DND-41 (cell line): Measurements from ENCODE around the gene SPNS3.

Source experiments
- ATAC-seq: fragments of 200-7000 bp; cut with Tn5 transposase; 3 replicates; pipeline ENCODE4 v1.9.1; 2021; ENCODE audit warnings: low read depth; ENCODE audit not compliant: insufficient read depth
- DNase-seq: peaks from one replicate; pipeline ENCODE4 v3.0.0-alpha.2; 2020
- H2AFZ ChIP-seq: 2 replicates; pipeline ENCODE4 v1.6.0; 2012; ENCODE audit warnings: low read depth, low read length
- H3K27ac ChIP-seq: 2 replicates; pipeline ENCODE4 v1.5.1; 2012; ENCODE audit warnings: low read length, inconsistent platforms
- H3K27me3 ChIP-seq: fragments of 200-600 bp; sonication (generic); 2 replicates; pipeline ENCODE4 v1.6.0; 2012; ENCODE audit warnings: low read length, mild to moderate bottlenecking, inconsistent platforms; ENCODE audit not compliant: insufficient read depth, poor library complexity
- H3K36me3 ChIP-seq: 2 replicates; pipeline ENCODE4 v1.5.1; 2012; ENCODE audit warnings: low read length, inconsistent platforms; ENCODE audit not compliant: insufficient read depth
- H3K4me1 ChIP-seq: 2 replicates; pipeline ENCODE4 v1.5.1; 2012; ENCODE audit warnings: mild to moderate bottlenecking, low read length; ENCODE audit not compliant: insufficient read depth
- H3K4me2 ChIP-seq: 2 replicates; pipeline ENCODE4 v1.6.0; 2012; ENCODE audit warnings: mild to moderate bottlenecking, moderate library complexity, low read length, inconsistent platforms; ENCODE audit not compliant: insufficient read depth
- H3K4me3 ChIP-seq, 2 experiments: fragments of 200-600 bp in 1 of 2; shearing (Covaris generic) in 1 of 2; 2 replicates each; pipeline ENCODE4 v1.5.1; 2012 to 2016; ENCODE audit warnings: inconsistent platforms in 2 of 2, low read length in 2 of 2, mild to moderate bottlenecking in 2 of 2, low read depth in 1 of 2, moderate library complexity in 1 of 2
- H3K79me2 ChIP-seq: 2 replicates; pipeline ENCODE4 v1.6.0; 2012; ENCODE audit warnings: low read length, inconsistent platforms; ENCODE audit not compliant: insufficient read depth
- H3K9ac ChIP-seq: 2 replicates; pipeline ENCODE4 v1.6.0; 2012; ENCODE audit warnings: low read depth, mild to moderate bottlenecking, inconsistent platforms, low read length, moderate library complexity
- H3K9me3 ChIP-seq: 2 replicates; pipeline ENCODE4 v1.5.1; 2012; ENCODE audit warnings: low read length, moderate library complexity, mild to moderate bottlenecking, inconsistent platforms; ENCODE audit not compliant: insufficient read depth, severe bottlenecking
- H4K20me1 ChIP-seq: 2 replicates; pipeline ENCODE4 v1.6.0; 2012; ENCODE audit warnings: low read length; ENCODE audit not compliant: insufficient read depth
- EZH2 ChIP-seq: IDR thresholded peaks from 3 replicates; pipeline ENCODE4 v1.6.1; 2012; ENCODE audit warnings: borderline replicate concordance, low read depth, mild to moderate bottlenecking, moderate library complexity, low read length, inconsistent platforms; ENCODE audit not compliant: severe bottlenecking
- TF ChIP-seq, protein P1 (sequence below): IDR thresholded peaks from 2 replicates; pipeline ENCODE4 v1.5.1; 2012; ENCODE audit warnings: borderline replicate concordance, low read length, moderate library complexity, mild to moderate bottlenecking; ENCODE audit not compliant: poor library complexity, severe bottlenecking; ENCODE audit errors: extremely low read depth

SPNS3 gene

GRCh38 chr17:4480929-4481898 is 47.5 kb downstream of the SPNS3 start:
- Histone ChIP-seq H3K27ac (peak overlapping the region; percentile 94), H3K9ac (peak overlapping the region; percentile 51), H2AFZ (peak overlapping the region; percentile 74), H3K4me3 (peak overlapping the region in 1 of 2 experiments; percentile 37; a peak in 2 of 4 replicates), H3K36me3 (no peaks in the 10 kb centered on the region; the same call in 1 of the 2 replicates), H3K9me3 (no peaks in the 10 kb centered on the region), H3K4me1 (peaks cover 27% of the 10 kb centered on the region), H3K27me3 (no peaks in the 10 kb centered on the region), H3K4me2 (peak overlapping the region; percentile 55), H3K79me2 (no peaks in the 10 kb centered on the region), H4K20me1 (no peaks in the 10 kb centered on the region)
- DNase-seq (peak; percentile 89), ATAC-seq (peak; percentile 91)
- TF ChIP-seq, protein P1, sequence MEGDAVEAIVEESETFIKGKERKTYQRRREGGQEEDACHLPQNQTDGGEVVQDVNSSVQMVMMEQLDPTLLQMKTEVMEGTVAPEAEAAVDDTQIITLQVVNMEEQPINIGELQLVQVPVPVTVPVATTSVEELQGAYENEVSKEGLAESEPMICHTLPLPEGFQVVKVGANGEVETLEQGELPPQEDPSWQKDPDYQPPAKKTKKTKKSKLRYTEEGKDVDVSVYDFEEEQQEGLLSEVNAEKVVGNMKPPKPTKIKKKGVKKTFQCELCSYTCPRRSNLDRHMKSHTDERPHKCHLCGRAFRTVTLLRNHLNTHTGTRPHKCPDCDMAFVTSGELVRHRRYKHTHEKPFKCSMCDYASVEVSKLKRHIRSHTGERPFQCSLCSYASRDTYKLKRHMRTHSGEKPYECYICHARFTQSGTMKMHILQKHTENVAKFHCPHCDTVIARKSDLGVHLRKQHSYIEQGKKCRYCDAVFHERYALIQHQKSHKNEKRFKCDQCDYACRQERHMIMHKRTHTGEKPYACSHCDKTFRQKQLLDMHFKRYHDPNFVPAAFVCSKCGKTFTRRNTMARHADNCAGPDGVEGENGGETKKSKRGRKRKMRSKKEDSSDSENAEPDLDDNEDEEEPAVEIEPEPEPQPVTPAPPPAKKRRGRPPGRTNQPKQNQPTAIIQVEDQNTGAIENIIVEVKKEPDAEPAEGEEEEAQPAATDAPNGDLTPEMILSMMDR = no peak
- no peak for TF ChIP-seq EZH2

DNA sequence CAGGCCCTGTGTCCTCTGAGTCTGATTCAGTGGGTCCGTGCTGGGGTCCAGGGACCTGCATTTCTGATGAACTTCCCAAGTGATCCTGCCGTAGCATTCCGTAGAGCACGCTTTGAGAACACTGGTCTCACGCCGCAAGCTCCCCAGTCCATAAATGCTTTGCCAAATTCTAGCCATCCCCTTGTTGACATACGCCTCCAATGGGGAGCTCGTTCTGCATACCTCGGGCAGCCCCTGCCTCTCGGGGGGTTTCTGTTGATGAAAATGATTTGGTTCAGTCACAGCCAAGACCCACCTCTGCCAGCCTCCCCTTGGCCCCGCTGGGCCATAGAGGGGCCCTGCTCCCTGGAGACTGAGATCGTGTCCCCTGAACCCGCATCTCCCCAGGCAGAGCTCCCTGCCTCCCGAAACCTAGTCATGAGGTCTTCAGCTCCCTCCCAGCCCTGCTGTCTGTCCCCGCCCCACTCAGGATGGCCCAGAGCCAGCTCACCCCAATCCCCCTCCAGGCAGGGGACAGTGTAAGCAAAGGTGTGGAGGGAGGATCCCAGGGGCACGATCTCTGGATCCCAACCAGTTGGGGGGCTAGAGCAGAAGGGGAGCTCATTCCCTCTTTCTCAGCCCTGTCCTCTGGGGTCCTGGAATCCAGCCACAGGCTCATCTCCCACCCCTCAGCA is 48.7 kb downstream of the SPNS3 start:
- TF ChIP-seq, protein P1 = no peak
- no peak for TF ChIP-seq EZH2
- Histone ChIP-seq H3K4me2 (no peak overlapping the region), H2AFZ (no peak overlapping the region), H3K27me3 (no peaks in the 10 kb centered on the region), H3K9me3 (no peaks in the 10 kb centered on the region), H3K27ac (no peak overlapping the region), H4K20me1 (no peaks in the 10 kb centered on the region), H3K79me2 (no peaks in the 10 kb centered on the region), H3K4me3 (no peak overlapping the region), H3K4me1 (peaks cover 27% of the 10 kb centered on the region), H3K36me3 (peaks cover 5% of the 10 kb centered on the region; the same call in 1 of the 2 replicates), H3K9ac (no peak overlapping the region)
- ATAC-seq (no peak), DNase-seq (no peak)

DNA sequence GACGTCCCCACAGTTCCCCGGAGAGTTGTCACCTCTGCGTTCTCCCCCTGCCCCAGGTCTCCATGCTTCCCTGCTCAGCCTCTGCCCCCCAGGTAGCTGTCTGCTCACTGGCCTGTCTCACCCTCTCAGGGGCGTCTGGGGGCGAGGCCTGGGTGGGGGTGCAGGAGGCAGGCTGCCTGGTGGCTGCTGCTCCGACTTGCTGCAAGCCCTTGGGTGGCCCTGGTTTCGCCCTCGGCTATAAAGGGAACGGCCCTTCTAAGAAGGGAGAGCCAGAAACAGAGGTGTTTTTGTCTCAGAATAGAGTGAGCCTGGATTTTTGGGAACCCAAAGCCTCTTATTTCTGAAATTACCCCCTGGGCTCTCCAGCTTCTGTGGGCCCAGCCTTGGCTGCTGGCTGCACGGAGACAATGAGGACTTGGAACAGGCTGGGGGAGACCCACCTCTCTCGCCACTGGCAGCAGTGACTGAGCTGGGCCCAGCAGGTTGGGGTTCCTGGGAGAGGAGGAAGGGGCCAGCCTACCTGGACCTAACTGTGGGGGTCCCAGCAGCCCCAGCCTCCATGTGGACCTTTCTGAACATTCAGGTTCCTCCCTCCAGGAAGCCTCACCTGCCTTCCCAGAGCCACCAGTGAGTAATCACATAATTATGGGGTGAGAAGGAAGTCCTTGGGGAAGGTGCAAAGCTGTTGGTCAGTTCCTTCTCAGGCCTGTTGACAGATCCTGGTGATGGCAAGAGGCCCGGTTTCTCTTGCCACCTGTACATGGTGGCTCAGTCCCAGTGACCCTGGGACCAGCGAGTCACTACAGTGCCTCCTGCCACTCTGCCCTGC is 49.5 kb downstream of the SPNS3 start:
- DNase-seq = no peak
- no peak for ATAC-seq
- peaks cover 27% of the 10 kb centered on the region for H3K4me1 ChIP-seq
- no peaks in the 10 kb centered on the region for H3K79me2 ChIP-seq
- H3K4me3 ChIP-seq = no peak overlapping the region
- H2AFZ ChIP-seq = no peak overlapping the region
- no peak overlapping the region for H3K9ac ChIP-seq
- peaks cover 8% of the 10 kb centered on the region; the same call in 1 of the 2 replicates for H3K36me3 ChIP-seq
- H4K20me1 ChIP-seq = no peaks in the 10 kb centered on the region
- H3K9me3 ChIP-seq = no peaks in the 10 kb centered on the region
- no peak overlapping the region for H3K4me2 ChIP-seq
- H3K27ac ChIP-seq = no peak overlapping the region
- TF ChIP-seq EZH2 = no peak
- TF ChIP-seq, protein P1 = no peak
- H3K27me3 ChIP-seq = no peaks in the 10 kb centered on the region
